IPS-NIHi7 (cell line): Measurements from ENCODE around the gene UBXN10.
A peak's percentile ranks its signal among the peaks of the same experiment; 100 is the strongest.
"Not testable (repeated sequence)": the region's sequence is repeated elsewhere in the genome, so short reads cannot be mapped to it uniquely, and the experiment has no call there.

ENCODE experiments used
- DNase-seq: peaks from one replicate; pipeline ENCODE4 v3.0.0; 2012; ENCODE audit warnings: mixed read lengths; ENCODE audit errors: extremely low spot score

The UBXN10 gene

GRCh38 chr1:20200966-20201365, 15.1 kb downstream of the UBXN10 start:
- no peak for DNase-seq

- no peak for DNase-seq
These were observed 16.3 kb downstream of the UBXN10 start for GRCh38 chr1:20202166-20202565.

- no peak for DNase-seq
These were observed 21.6 kb downstream of the UBXN10 start for GRCh38 chr1:20207546-20207945.

- DNase-seq: no peak
These were observed 23.6 kb downstream of the UBXN10 start for GRCh38 chr1:20209471-20209870.

- no peak for DNase-seq
These were observed 25.0 kb downstream of the UBXN10 start for GRCh38 chr1:20210736-20211460.

- DNase-seq: no peak
These were observed 25.6 kb downstream of the UBXN10 start for GRCh38 chr1:20211511-20211931.

GRCh38 chr1:20212085-20212684, 26.3 kb downstream of the UBXN10 start:
- DNase-seq: no peak

- DNase-seq: peak; percentile 93
These were observed 26.9 kb downstream of the UBXN10 start for GRCh38 chr1:20212685-20213331.

GRCh38 chr1:20215716-20216115, 29.8 kb downstream of the UBXN10 start:
- no peak for DNase-seq

- peak; percentile 49 for DNase-seq
These were observed 30.7 kb downstream of the UBXN10 start for GRCh38 chr1:20216574-20216973.

GRCh38 chr1:20219053-20219452, 33.2 kb downstream of the UBXN10 start:
- not testable (repeated sequence) for DNase-seq

GRCh38 chr1:20220036-20220435, 34.1 kb downstream of the UBXN10 start:
- no peak for DNase-seq

GRCh38 chr1:20223106-20223505, 37.2 kb downstream of the UBXN10 start:
- no peak for DNase-seq

GRCh38 chr1:20223551-20224419, 37.9 kb downstream of the UBXN10 start:
- DNase-seq: peak; percentile 41

GRCh38 chr1:20224546-20224945, 38.6 kb downstream of the UBXN10 start:
- DNase-seq: no peak

GRCh38 chr1:20227704-20228103, 41.8 kb downstream of the UBXN10 start:
- DNase-seq: peak; percentile 28

GRCh38 chr1:20228314-20228825, 42.5 kb downstream of the UBXN10 start:
- no peak for DNase-seq

- no peak for DNase-seq
These were observed 43.3 kb downstream of the UBXN10 start for GRCh38 chr1:20229171-20229570.

GRCh38 chr1:20232564-20232963, 46.7 kb downstream of the UBXN10 start:
- not testable (repeated sequence) for DNase-seq

GRCh38 chr1:20233394-20233793, 47.5 kb downstream of the UBXN10 start:
- DNase-seq: peak; percentile 30

GRCh38 chr1:20233866-20234265, 48.0 kb downstream of the UBXN10 start:
- no peak for DNase-seq
